ENCODE results near the gene TFAP2A. TPM values are rescaled to one million over a fixed set of nuclear protein-coding genes. Genes with fewer than 3 reads are reported as not detected.

The TFAP2A gene
- total and polyA plus RNA-seq, 10 of the 15 experiments (the other 5 are each of a cell fraction or from before 2014, with no cell fraction given): 0.05 to 0.46 (median 0.17) TPM; not detected in 4

- TF ChIP-seq IKZF2 (IDR thresholded peaks at IDR 0.05): peak; percentile 85 to 87
These were observed 48.9 kb upstream of the TFAP2A start (continued) for GRCh38 chr6:10463491-10464481.

- ChIA-PET RAD21 (ENCODE audit: unreplicated experiment) (interaction anchor here (0.5 to 1.1 kb wide), 2 partner anchors 27 to 28 kb away, joined by 3 read pairs; no protein-coding TSS in a partner anchor), SMC1A (ENCODE audit: uncharacterized antibody, unreplicated experiment) (interaction anchor here (0.8 to 5.7 kb wide), 3 partner anchors 8 to 34 kb away, joined by 3 to 42 read pairs (median 3); no protein-coding TSS in a partner anchor), CTCF (interaction anchor here (1.2 to 4.7 kb wide), 3 partner anchors 16 to 34 kb away, joined by 5 to 22 read pairs (median 7); no protein-coding TSS in a partner anchor), POLR2A (interaction anchor here (0.6 kb wide), 1 partner anchor 470 kb away, joined by 4 read pairs; no protein-coding TSS in a partner anchor)
- H3K79me2 ChIP-seq (ENCODE audit: control insufficient read depth, insufficient read depth, low read length): no peaks in the 10 kb centered on the region
- no peak overlapping the region for H3K4me3 ChIP-seq
- H3K36me3 ChIP-seq (ENCODE audit: control insufficient read depth in 2 of 2, insufficient read depth in 2 of 2, low read length in 1 of 2): no peaks in the 10 kb centered on the region
- FAIRE-seq (no peak), ATAC-seq (no peak), DNase-seq (ENCODE audit: low read depth, low spot score) (no peak)
- no peaks in the 10 kb centered on the region for H4K20me1 ChIP-seq (ENCODE audit: control insufficient read depth, insufficient read depth)
- H3K27ac ChIP-seq (ENCODE audit: control insufficient read depth, insufficient read depth): no peak overlapping the region
- no TSS peak for BruUV-seq (replicated peaks)
- H3K9ac ChIP-seq (ENCODE audit: control insufficient read depth, insufficient read depth, low read length): no peak overlapping the region
- H3K4me2 ChIP-seq (ENCODE audit: control insufficient read depth, insufficient read depth): 0 out of 2 replicates have a peak overlapping the region, but pooled peaks have one; percentile 8
- H2AFZ ChIP-seq (ENCODE audit: control insufficient read depth, low read depth, low read length): no peak overlapping the region
- H3K27me3 ChIP-seq (replicated peaks in 1 of 2; ENCODE audit: control insufficient read depth in 2 of 2, insufficient read depth in 2 of 2, low read length in 1 of 2): no peaks in the 10 kb centered on the region; a peak in 1 of 4 replicates
- H3K4me1 ChIP-seq (ENCODE audit: control insufficient read depth, insufficient read depth, low read length): peaks cover 14% of the 10 kb centered on the region
- TF ChIP-seq MLLT1 (IDR thresholded peaks at IDR 0.05) (0 out of 2 replicates have a peak, but pooled peaks have one; percentile 7), NR2C1 (IDR thresholded peaks at IDR 0.05) (no peak), RELA (IDR thresholded peaks at IDR 0.05; ENCODE audit: borderline replicate concordance, partially characterized antibody) (no peak), ASH2L (IDR thresholded peaks at IDR 0.05; ENCODE audit: borderline replicate concordance, low read depth) (no peak), USF1 (IDR thresholded peaks at IDR 0.05; ENCODE audit: borderline replicate concordance, extremely low read length, insufficient read depth, low read depth, low read length) (no peak), MAX (IDR thresholded peaks at IDR 0.05; ENCODE audit: low read depth, low read length) (no peak), SREBF1 (IDR thresholded peaks at IDR 0.05; ENCODE audit: low read length) (no peak), IRF4 (IDR thresholded peaks at IDR 0.05; ENCODE audit: low read depth, low read length) (no peak)
- 74% methylated on average over 12 of the region's 12 CpGs for WGBS (ENCODE audit: insufficient coverage, insufficient replicate concordance, low lambda C conversion rate, missing lambda C conversion rate)
- intact Hi-C loops (cut with micrococcal nuclease; ENCODE audit: unreplicated experiment) (no loop called here), in situ Hi-C loops (cut with MboI) (no loop called here)
- H3K9me3 ChIP-seq (replicated peaks; ENCODE audit: control insufficient read depth, insufficient read depth, low read length): no peaks in the 10 kb centered on the region; the same call in 2 of the 3 replicates
These were observed 48.2 kb upstream of the TFAP2A start for GRCh38 chr6:10463040-10463439.
